WTC11 (cell line): ENCODE results near the gene TRMT2A. TPM values are rescaled to one million over a fixed set of nuclear protein-coding genes. Genes with fewer than 3 reads are reported as not detected.

ENCODE experiments used
- ATAC-seq: fragments of 200-7000 bp; cut with Tn5 transposase; 2 replicates; pipeline ENCODE4 v1.10.0; 2021; ENCODE audit warnings: mild to moderate bottlenecking, moderate library complexity
- CTCF ChIA-PET: fragments of 300-600 bp; sonication (Branson Sonifier 250); formaldehyde crosslinking; loops from one replicate; lab custom pipeline; 2021; ENCODE audit warnings: antibody characterized with exemption; lab: Charles Lee
- POLR2A ChIA-PET: fragments of 350-600 bp; sonication (Branson Sonifier 250); formaldehyde crosslinking; loops from one replicate; lab custom pipeline; 2021; ENCODE audit warnings: antibody characterized with exemption; lab: Charles Lee
- DNase-seq: peaks from one replicate; pipeline ENCODE4 v3.0.0; 2021; ENCODE audit warnings: low spot score
- H3K27ac Mint-ChIP-seq: 2 replicates; pipeline ENCODE4 v1.8.0; 2021; ENCODE audit warnings: mixed read lengths
- H3K27me3 Mint-ChIP-seq: 2 replicates; pipeline ENCODE4 v1.8.0; 2021; ENCODE audit warnings: low read depth, mild to moderate bottlenecking, moderate library complexity, mixed read lengths
- H3K36me3 Mint-ChIP-seq: 2 replicates; pipeline ENCODE4 v1.8.0; 2021; ENCODE audit warnings: mixed read lengths
- H3K4me1 Mint-ChIP-seq: 2 replicates; pipeline ENCODE4 v1.8.0; 2022; ENCODE audit warnings: mixed read lengths
- H3K4me3 Mint-ChIP-seq: 2 replicates; pipeline ENCODE4 v1.8.0; 2021; ENCODE audit warnings: mild to moderate bottlenecking, moderate library complexity, mixed read lengths
- H3K9me3 Mint-ChIP-seq: 2 replicates; pipeline ENCODE4 v1.8.0; 2021; ENCODE audit warnings: mixed read lengths
- AFF4 ChIP-seq: sonication (generic); formaldehyde crosslinking; IDR thresholded peaks from 2 replicates; pipeline ENCODE4 v1.8.1; 2023; ENCODE audit warnings: mild to moderate bottlenecking, missing genetic modification reagents, borderline replicate concordance
- ATF6 ChIP-seq: sonication (generic); formaldehyde crosslinking; IDR thresholded peaks from 2 replicates; pipeline ENCODE4 v1.8.1; 2023; ENCODE audit warnings: mild to moderate bottlenecking, missing genetic modification reagents
- CREB1 ChIP-seq: sonication (generic); formaldehyde crosslinking; IDR thresholded peaks from 2 replicates; pipeline ENCODE4 v1.8.0; 2023; ENCODE audit warnings: mild to moderate bottlenecking, missing genetic modification reagents
- CREM ChIP-seq: sonication (generic); formaldehyde crosslinking; IDR thresholded peaks from 2 replicates; pipeline ENCODE4 v1.8.1; 2022; ENCODE audit warnings: mild to moderate bottlenecking, missing genetic modification reagents, moderate library complexity
- ETV6 ChIP-seq: sonication (generic); formaldehyde crosslinking; IDR thresholded peaks from 2 replicates; pipeline ENCODE4 v1.8.1; 2022; ENCODE audit warnings: mild to moderate bottlenecking, missing genetic modification reagents
- FOXK1 ChIP-seq: sonication (generic); formaldehyde crosslinking; IDR thresholded peaks from 2 replicates; pipeline ENCODE4 v1.8.0; 2022; ENCODE audit warnings: mild to moderate bottlenecking, moderate library complexity, missing genetic modification reagents
- GTF2I ChIP-seq: fragments of 250-450 bp; sonication (Bioruptor Pico); conservative IDR thresholded peaks from 2 replicates; pipeline ENCODE4 v1.4.0; 2021; ENCODE audit warnings: mild to moderate bottlenecking
- HMGA2 ChIP-seq: fragments of 250-450 bp; sonication (Bioruptor Pico); IDR thresholded peaks from 2 replicates; pipeline ENCODE4 v1.4.0; 2021; ENCODE audit warnings: mild to moderate bottlenecking, moderate library complexity
- IRF2 ChIP-seq: sonication (generic); formaldehyde crosslinking; IDR thresholded peaks from 2 replicates; pipeline ENCODE4 v1.8.0; 2022; ENCODE audit warnings: low read depth, missing genetic modification reagents, borderline replicate concordance
- JUN ChIP-seq: sonication (generic); formaldehyde crosslinking; IDR thresholded peaks from 2 replicates; pipeline ENCODE4 v1.8.0; 2023; ENCODE audit warnings: mild to moderate bottlenecking, missing genetic modification reagents
- MLX ChIP-seq: sonication (generic); formaldehyde crosslinking; IDR thresholded peaks from 2 replicates; pipeline ENCODE4 v1.8.1; 2023; ENCODE audit warnings: mild to moderate bottlenecking, missing genetic modification reagents, moderate library complexity
- MYBL2 ChIP-seq: sonication (generic); formaldehyde crosslinking; IDR thresholded peaks from 2 replicates; pipeline ENCODE4 v1.8.1; 2023; ENCODE audit warnings: mild to moderate bottlenecking, moderate library complexity, missing genetic modification reagents
- NFE2L1 ChIP-seq: sonication (generic); formaldehyde crosslinking; IDR thresholded peaks from 2 replicates; pipeline ENCODE4 v1.8.1; 2023; ENCODE audit warnings: missing genetic modification reagents
- PRRX2 ChIP-seq: fragments of 250-450 bp; sonication (Bioruptor Pico); IDR thresholded peaks from 2 replicates; pipeline ENCODE4 v1.8.0; 2021; ENCODE audit warnings: mild to moderate bottlenecking
- STAT6 ChIP-seq: sonication (generic); formaldehyde crosslinking; conservative IDR thresholded peaks from 2 replicates; pipeline ENCODE4 v1.8.1; 2023; ENCODE audit warnings: mild to moderate bottlenecking, low read depth, missing genetic modification reagents, moderate library complexity
- ZNF219 ChIP-seq: sonication (generic); formaldehyde crosslinking; IDR thresholded peaks from 2 replicates; pipeline ENCODE4 v1.8.0; 2023; ENCODE audit warnings: missing genetic modification reagents, mild to moderate bottlenecking, borderline replicate concordance
- ZNF512 ChIP-seq: sonication (generic); formaldehyde crosslinking; IDR thresholded peaks from 2 replicates; pipeline ENCODE4 v1.8.1; 2022; ENCODE audit warnings: missing genetic modification reagents, borderline replicate concordance
- total RNA-seq: library from RNA; stranded (reverse); gene quantifications from 3 replicates; pipeline ENCODE4 v1.2.3, GENCODE V29; 2021
- TF ChIP-seq, protein P1 (sequence below): sonication (generic); formaldehyde crosslinking; IDR thresholded peaks from 2 replicates; pipeline ENCODE4 v1.8.0; 2022; ENCODE audit warnings: mild to moderate bottlenecking, missing genetic modification reagents
- TF ChIP-seq, protein P2 (sequence below): sonication (generic); formaldehyde crosslinking; IDR thresholded peaks from 2 replicates; pipeline ENCODE4 v1.8.0; 2022; ENCODE audit warnings: mild to moderate bottlenecking, missing genetic modification reagents
- TF ChIP-seq, protein P3 (sequence below): fragments of 250-450 bp; sonication (Bioruptor Pico); IDR thresholded peaks from 2 replicates; pipeline ENCODE4 v1.9.0; 2021; ENCODE audit warnings: moderate library complexity, mild to moderate bottlenecking, inconsistent platforms, borderline replicate concordance

TRMT2A gene
- total RNA-seq, 1 experiment from 2014 or later: 68.6 TPM

- H3K4me1 Mint-ChIP-seq: peaks cover 3% of the 10 kb centered on the region; the same call in 1 of the 2 replicates
- no peak for DNase-seq
- no peaks in the 10 kb centered on the region for H3K9me3 Mint-ChIP-seq
- H3K36me3 Mint-ChIP-seq: no peaks in the 10 kb centered on the region
- no peak for ATAC-seq
- CTCF ChIA-PET: interaction anchor here (2.7 to 2.9 kb wide), 2 partner anchors 34 to 87 kb away, joined by 20 to 30 read pairs; no protein-coding TSS in a partner anchor
- no peak overlapping the region for H3K27ac Mint-ChIP-seq
- no peaks in the 10 kb centered on the region for H3K27me3 Mint-ChIP-seq
- H3K4me3 Mint-ChIP-seq: no peak overlapping the region
- POLR2A ChIA-PET: no interaction called here
- TF ChIP-seq STAT6 (CRISPR knock-in tag) (no peak), NFE2L1 (CRISPR knock-in tag) (no peak), PRRX2 (no peak), ETV6 (CRISPR knock-in tag) (no peak), MYBL2 (no peak), MLX (no peak), GTF2I (CRISPR knock-in tag) (no peak), ATF6 (CRISPR knock-in tag) (no peak), ZNF219 (CRISPR knock-in tag) (no peak), HMGA2 (no peak), ZNF512 (CRISPR knock-in tag) (no peak), JUN (no peak), CREB1 (CRISPR knock-in tag) (no peak), CREM (no peak), FOXK1 (no peak), AFF4 (CRISPR knock-in tag) (no peak), IRF2 (CRISPR knock-in tag) (no peak)
- TF ChIP-seq, protein P1, sequence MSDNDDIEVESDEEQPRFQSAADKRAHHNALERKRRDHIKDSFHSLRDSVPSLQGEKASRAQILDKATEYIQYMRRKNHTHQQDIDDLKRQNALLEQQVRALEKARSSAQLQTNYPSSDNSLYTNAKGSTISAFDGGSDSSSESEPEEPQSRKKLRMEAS (CRISPR knock-in tag): no peak
- TF ChIP-seq, protein P2, sequence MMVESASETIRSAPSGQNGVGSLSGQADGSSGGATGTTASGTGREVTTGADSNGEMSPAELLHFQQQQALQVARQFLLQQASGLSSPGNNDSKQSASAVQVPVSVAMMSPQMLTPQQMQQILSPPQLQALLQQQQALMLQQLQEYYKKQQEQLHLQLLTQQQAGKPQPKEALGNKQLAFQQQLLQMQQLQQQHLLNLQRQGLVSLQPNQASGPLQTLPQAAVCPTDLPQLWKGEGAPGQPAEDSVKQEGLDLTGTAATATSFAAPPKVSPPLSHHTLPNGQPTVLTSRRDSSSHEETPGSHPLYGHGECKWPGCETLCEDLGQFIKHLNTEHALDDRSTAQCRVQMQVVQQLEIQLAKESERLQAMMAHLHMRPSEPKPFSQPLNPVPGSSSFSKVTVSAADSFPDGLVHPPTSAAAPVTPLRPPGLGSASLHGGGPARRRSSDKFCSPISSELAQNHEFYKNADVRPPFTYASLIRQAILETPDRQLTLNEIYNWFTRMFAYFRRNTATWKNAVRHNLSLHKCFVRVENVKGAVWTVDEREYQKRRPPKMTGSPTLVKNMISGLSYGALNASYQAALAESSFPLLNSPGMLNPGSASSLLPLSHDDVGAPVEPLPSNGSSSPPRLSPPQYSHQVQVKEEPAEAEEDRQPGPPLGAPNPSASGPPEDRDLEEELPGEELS: no peak
- TF ChIP-seq, protein P3, sequence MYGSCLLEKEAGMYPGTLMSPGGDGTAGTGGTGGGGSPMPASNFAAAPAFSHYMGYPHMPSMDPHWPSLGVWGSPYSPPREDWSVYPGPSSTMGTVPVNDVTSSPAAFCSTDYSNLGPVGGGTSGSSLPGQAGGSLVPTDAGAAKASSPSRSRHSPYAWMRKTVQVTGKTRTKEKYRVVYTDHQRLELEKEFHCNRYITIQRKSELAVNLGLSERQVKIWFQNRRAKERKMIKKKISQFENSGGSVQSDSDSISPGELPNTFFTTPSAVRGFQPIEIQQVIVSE (CRISPR knock-in tag): no peak
Measured at GRCh38 chr22:20152464-20152890, 35.5 kb upstream of the TRMT2A start.
